VCaP (cell line): Measurements from ENCODE around the gene ZNF674.

Source experiments
- H3K27ac ChIP-seq: fragments of 450-650 bp; 2 replicates; pipeline ENCODE4 v1.5.1; 2017
- CTCF ChIP-seq: fragments of 450-650 bp; conservative IDR thresholded peaks from 2 replicates; pipeline ENCODE4 v1.5.1; 2017; ENCODE audit warnings: mild to moderate bottlenecking, moderate library complexity

Gene ZNF674

GRCh38 chrX:46582325-46582724, 37.1 kb upstream of the ZNF674 start:
- no peak for TF ChIP-seq CTCF
- H3K27ac ChIP-seq = no peak overlapping the region

DNA sequence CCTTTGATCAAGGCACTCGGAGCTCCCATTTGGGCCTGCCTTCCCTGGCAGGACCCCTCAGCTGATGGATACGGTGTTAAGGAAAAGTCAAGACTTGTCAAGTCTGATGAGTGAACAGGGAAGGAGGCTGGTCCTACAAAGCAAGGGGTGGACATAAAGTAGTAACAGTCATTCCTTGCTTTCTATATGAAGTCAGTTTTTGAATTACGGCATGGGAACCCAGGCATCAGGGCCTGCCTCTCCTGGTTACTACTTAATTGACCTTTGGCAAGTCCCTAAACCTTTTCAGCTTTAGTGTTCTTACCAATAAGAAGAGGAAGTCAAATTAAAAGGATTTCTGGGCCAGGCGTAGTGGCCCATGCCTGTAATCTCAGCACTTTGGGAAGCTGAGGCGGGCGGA, 35.4 kb upstream of the ZNF674 start:
- no peak for TF ChIP-seq CTCF
- H3K27ac ChIP-seq = no peak overlapping the region

DNA sequence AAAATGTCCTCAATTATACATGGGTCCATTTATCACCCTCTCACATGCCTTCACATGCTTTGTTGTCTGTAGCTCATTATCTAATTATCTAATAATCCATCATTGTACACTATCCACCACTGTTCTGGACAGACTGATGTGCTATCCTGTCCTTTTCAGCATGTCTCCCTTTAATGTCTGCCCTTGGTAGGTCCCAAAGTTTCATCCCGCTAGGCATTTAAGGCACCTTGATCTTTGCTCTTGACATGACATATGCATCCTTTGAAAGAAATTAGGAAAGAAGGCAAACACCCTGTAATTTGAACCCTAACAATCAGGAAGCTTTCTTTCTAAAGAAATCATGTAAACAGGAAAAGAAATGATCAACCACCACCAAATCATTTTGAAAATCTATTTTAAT, 34.0 kb upstream of the ZNF674 start:
- TF ChIP-seq CTCF = no peak

DNA sequence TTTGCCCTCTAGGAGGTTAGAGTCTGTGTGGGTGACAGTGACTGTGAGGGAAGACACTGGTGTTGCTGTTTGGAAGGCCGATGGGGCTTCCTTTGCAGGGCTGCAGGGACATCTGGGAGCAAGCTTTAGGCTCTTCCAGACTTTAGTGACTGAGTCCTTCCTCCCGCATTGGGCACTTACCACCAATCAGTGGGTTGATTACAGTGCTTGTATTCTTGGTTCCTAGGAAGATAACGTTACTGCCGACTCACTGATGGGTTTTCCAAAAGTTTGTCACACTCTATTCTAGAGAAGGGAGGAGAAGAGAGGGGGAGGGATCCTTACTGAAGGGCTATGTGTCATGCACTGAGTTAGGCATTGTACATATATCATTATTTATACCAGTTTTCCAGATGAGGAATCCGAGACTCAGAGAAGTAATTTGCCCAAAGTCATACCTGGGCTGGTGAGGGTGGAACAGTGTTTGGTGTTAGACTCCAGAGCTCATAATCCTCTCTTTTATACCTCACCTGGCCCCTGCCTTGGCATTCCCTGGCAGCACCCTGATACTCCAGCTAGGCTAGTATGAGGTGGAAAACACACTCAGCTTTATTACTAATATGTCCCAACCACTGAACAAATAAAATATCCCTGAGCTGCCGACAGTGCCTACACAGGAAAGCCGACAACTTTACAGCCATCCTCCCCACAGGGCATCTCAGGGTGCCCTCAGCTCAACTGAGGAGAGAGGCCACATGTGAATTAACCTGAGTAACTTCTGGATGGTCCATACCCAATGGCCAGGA, 32.2 kb upstream of the ZNF674 start:
- no peak overlapping the region for H3K27ac ChIP-seq
- no peak for TF ChIP-seq CTCF

More for the DNA sequence above, 34.0 kb upstream of the ZNF674 start:
- no peak overlapping the region for H3K27ac ChIP-seq

GRCh38 chrX:46576458-46576857, 31.2 kb upstream of the ZNF674 start:
- no peak overlapping the region for H3K27ac ChIP-seq
- TF ChIP-seq CTCF = no peak

- TF ChIP-seq CTCF = no peak
- H3K27ac ChIP-seq = no peak overlapping the region
These were observed 30.8 kb upstream of the ZNF674 start for GRCh38 chrX:46575991-46576392.

DNA sequence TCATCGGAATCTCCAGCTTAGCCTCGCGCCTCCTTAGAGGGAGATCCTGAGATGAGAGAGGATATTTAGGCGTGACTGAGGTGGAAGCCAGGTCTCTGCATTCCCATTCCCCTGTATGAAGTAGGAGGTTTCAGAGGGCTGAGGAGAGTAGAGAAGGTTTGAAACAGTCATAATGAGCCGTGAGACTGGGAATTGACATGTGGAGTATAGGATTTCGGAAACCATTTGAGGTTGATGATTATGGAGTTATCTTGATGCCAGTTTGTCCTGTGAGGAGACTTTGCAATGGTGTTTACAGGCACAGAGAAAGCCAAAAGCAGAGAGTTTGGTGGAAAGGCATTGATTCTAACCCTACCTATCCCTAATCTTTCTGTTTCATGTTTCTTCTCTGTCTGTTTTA, 30.4 kb upstream of the ZNF674 start:
- H3K27ac ChIP-seq = no peak overlapping the region
- TF ChIP-seq CTCF = no peak
